ENCODE measurements around the gene GPSM1. TPM values are rescaled to one million over a fixed set of nuclear protein-coding genes. Genes with fewer than 3 reads are reported as not detected.
A peak's percentile ranks its signal among the peaks of the same experiment; 100 is the strongest.
"Not testable (repeated sequence)": the region's sequence is repeated elsewhere in the genome, so short reads cannot be mapped to it uniquely, and the experiment has no call there.

GPSM1 gene
- total RNA-seq, 1 donor from 2014 or later = 27.0 TPM

DNA sequence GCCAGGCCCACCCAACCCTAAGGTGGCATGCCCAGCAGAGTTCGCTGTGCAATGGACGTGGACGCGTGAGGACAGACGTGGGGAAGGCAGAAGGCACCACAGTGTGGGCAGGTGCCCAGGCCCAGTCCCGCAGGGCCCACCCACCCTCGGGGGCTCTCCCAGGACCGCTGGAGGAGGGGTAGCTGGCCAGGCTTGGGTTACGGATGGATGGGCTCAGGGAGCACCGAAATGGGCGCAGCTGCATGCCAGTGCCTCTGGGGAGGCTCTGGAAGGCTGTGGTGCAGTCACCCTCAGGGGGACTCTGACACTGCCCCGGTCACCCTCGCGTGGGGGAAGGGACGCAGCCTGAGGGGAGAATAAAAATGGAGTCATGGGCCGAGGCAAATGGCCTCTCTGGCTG, 9.6 kb upstream of the GPSM1 start:
- DNase-seq = no peak

- DNase-seq = no peak
Measured at GRCh38 chr9:136318111-136318775, 9.1 kb upstream of the GPSM1 start.

DNA sequence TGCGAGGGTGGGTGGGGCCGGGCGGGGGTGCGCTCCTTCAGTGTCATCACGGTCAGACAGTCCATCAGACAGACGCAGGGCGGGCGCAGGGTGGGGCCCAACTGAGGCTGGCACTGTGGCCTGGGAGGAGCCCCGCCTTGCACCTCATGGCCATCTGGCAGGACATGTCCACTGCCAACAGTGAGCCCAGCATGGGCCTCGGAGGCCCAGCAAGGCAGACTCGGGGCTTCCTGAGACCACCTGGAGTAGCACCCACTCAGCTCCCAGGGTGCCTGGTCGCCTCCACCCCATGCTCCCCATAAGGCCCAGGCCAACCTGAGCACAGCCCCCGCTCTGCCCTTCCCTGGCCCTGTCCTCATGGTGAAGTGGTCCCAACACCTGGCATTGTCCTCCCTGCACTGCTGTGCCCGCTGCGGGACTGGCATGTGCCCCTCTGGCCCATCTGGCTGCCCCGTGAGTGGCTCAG, 8.5 kb upstream of the GPSM1 start:
- DNase-seq = no peak

- not testable (repeated sequence) for DNase-seq
Measured at GRCh38 chr9:136319244-136319643, 8.1 kb upstream of the GPSM1 start.

DNA sequence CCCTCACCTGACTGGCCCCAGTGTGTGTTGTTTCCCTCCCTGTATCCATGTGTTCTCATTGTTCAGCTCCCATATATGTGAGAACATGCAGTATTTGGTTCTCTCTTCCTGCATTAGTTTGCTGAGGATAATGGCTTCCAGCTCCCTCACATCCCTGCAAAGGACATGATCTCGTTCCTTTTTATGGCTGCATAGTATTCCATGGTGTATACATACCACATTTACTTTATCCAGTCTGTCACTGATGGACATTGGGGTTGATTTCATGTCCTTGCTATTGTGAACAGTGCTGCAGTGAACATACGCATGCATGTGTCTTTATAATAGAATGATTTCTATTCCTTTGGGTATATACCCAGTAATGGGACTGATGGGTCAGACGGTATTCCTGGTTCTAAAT, 7.4 kb upstream of the GPSM1 start:
- not testable (repeated sequence) for DNase-seq

- DNase-seq = not testable (repeated sequence)
Measured at GRCh38 chr9:136320972-136321371, 6.4 kb upstream of the GPSM1 start.

GRCh38 chr9:136321561-136321960, 5.8 kb upstream of the GPSM1 start:
- no peak for DNase-seq

DNA sequence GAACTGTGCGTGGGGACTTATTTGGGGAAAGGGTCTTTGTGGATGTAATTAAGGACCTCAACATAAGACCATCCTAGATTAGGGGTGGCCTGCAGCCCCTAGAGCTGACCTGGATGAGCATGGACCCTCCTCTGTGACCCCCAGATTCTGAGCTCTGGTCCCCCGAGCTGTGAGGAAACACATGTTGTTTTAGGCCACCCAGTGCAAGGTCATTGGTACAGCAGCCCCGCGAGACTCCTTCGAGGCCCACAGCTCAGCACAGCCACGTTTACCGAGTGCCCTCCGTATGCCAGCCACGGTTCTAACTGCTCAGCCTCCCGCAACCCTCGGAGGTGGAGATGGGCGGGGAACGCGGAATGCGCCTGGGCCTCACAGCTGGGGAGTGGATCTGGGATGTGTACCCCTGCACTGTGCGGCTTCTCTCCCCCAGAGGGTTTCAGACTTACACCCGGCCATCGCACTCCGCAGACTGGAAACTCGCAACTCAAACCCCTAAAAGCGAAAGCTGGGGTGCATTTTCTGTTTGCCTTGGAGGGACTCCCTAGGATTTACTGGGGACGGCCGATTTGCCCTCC, 4.5 kb upstream of the GPSM1 start:
- no peak for DNase-seq

GRCh38 chr9:136323371-136323789, 4.0 kb upstream of the GPSM1 start:
- peak; percentile 63 for DNase-seq

GRCh38 chr9:136324501-136325300, 2.6 kb upstream of the GPSM1 start:
- peak; percentile 42 for DNase-seq

- DNase-seq = no peak
Measured at GRCh38 chr9:136325358-136325757, 2.0 kb upstream of the GPSM1 start.

DNA sequence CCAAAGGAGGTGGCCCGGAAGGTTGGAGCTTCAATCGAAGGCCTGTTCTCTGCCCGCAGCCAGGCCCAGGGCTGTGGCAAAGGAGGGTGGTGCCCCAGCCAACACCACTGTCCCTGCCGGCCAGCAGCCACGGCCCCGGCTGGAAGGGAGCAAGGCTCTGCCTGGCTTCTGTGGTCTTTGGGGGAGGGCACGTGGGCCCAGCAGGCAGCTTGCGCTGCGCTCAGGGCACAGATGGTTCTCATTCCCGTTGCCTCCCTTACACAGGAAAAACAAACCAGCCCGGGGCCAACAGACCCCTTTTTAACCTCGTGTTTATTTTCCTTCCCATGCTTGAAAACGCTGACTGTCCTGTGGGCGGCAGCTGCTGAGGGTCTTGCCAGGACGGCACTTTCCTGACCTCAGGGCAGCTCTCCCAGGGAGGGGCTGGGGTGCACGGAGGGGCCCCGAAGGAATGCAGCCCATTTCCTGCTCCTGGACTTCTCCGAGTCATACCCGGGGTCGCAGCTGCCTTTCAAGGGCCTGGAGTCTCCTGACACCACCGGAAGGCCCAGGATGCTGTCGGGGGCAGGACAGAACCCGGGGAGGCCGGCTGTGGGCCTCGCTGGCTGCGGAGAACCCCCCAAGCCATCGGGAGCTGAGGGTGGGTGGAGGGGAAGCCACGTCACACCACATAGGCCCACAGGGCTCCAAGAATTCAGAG, 1.1 kb upstream of the GPSM1 start:
- DNase-seq = peak; percentile 81

DNA sequence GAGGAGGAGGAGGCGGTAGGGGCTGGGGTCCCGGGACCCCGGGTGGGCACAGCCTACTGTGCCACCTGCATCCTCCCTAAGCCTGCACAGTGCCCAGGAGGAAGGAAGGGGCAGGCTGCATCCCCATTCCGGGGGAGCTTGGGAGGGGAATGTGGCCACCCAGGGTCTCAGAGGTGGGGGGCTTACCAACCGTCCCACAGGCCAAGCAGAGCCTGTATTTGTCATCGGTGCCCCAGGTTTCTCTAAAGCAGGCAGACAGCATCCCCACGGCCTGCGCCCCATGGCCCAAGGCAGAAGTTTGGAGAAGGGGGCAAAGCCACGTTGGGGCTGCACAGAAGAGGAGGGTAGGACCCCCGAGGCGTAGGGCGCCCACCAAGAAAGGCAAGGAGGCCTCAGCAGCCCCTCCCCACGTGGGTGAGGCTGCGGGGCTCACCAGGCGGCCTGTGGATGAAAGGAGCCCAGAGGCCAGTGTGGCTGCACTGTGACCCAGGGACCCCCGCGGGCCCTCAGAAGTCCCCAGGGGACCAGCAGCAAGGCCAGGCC, 507 bp upstream of the GPSM1 start:
- DNase-seq = peak; percentile 18

GRCh38 chr9:136328011-136328621, 777 bp downstream of the GPSM1 start:
- DNase-seq = peak; percentile 61

GRCh38 chr9:136328622-136329041, 1.3 kb downstream of the GPSM1 start:
- DNase-seq = peak; percentile 89

- DNase-seq = no peak
Measured at GRCh38 chr9:136329211-136329627, 1.9 kb downstream of the GPSM1 start.

DNA sequence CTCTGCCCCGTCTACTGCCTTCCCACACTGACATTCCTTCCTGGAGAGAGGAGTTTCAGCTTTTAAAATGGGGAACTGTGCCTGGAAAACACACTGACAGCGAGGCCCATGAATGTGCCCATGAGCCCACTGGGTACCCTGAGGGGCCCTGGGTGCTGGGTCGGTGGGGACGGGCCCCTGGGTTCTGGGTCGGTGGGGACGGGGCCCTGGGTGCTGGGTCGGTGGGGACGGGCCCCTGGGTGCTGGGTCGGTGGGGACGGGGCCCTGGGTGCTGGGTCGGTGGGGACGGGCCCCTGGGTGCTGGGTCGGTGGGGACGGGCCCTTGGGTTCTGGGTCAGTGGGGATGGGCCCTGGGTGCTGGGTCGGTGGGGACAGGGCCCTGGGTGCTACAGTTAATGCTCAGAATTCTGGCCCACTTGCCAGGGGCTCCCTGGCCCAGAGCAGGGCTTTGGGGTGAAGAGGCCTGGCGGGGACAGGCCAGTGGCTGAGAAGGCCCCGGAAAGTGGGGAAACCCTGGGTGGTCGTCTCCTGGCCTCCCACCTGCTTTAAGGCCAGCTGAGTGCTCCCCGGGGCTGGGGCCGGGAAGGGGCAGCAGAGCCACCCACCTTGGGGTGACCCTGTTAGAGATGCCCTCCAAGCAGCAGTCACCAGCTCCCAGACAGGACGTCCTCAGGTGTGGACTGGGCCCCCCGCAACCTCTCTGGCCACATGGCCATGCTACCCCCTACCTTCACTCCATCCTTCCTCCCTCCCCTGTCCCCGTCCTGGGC, 2.5 kb downstream of the GPSM1 start:
- no peak for DNase-seq

DNA sequence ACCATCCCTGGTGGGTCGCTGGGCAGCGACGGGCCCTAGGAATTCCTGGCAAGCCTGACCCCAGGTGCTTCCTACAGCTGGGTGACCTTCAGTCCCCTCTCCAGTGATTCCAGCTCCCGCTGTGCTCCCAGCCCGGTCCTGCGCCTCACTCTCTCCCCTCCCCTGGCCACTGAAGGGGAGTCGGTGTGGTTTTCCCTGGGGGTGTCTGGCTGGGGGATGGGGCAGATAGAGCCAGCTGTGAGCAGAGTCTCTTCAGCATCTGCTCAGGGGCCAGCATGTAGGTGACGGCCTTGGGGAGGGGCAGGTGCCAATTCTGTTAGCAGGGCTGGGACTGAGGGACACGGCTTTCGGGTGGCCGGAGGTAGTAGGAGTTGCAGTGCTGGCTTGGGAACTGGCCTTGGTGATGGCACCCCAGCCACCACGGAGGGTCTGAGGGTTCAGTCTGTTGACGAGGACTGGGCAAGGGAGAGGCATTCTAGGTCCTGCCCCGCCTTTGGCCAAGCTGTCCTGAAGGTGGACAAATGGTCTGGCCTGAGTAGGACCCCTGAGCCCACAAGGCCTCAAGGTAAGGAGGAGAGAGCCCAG, 3.2 kb downstream of the GPSM1 start:
- no peak for DNase-seq

GRCh38 chr9:136331030-136331429, 3.7 kb downstream of the GPSM1 start:
- DNase-seq = no peak
